H9 (cell line): Measurements from ENCODE around the gene ZMYND11. TPM values are rescaled to one million over a fixed set of nuclear protein-coding genes. Genes with fewer than 3 reads are reported as not detected.

Experiments
- DNase-seq: peaks from one replicate; pipeline ENCODE4 v3.0.0-alpha.2; 2017
- H2AFZ ChIP-seq: one replicate; pipeline ENCODE4 v1.6.1; 2013; ENCODE audit warnings: mild to moderate bottlenecking, low read length, control low read depth, moderate library complexity
- H2AK5ac ChIP-seq: 2 replicates; pipeline ENCODE4 v1.6.1; 2013; ENCODE audit warnings: low read length, control low read depth, mixed read lengths; ENCODE audit not compliant: insufficient read length
- H2BK120ac ChIP-seq: one replicate; pipeline ENCODE4 v1.6.1; 2013; ENCODE audit warnings: low read depth, mild to moderate bottlenecking, low read length, control low read depth, inconsistent platforms; ENCODE audit not compliant: poor library complexity, severe bottlenecking
- H2BK12ac ChIP-seq: 2 replicates; pipeline ENCODE4 v1.6.1; 2013; ENCODE audit warnings: low read length, control low read depth, mixed read lengths, low read depth; ENCODE audit not compliant: insufficient read length
- H2BK15ac ChIP-seq: 2 replicates; pipeline ENCODE4 v1.6.1; 2013; ENCODE audit warnings: low read depth, low read length, control low read depth
- H2BK20ac ChIP-seq: one replicate; pipeline ENCODE4 v1.6.1; 2013; ENCODE audit warnings: low read depth, mild to moderate bottlenecking, low read length, control low read depth, inconsistent platforms; ENCODE audit not compliant: poor library complexity, severe bottlenecking
- H2BK5ac ChIP-seq: 2 replicates; pipeline ENCODE4 v1.6.1; 2013; ENCODE audit warnings: low read length, control low read depth, mixed read lengths; ENCODE audit not compliant: insufficient read length
- H3K14ac ChIP-seq: 2 replicates; pipeline ENCODE4 v1.6.1; 2013; ENCODE audit warnings: low read length, control low read depth; ENCODE audit not compliant: insufficient read depth
- H3K18ac ChIP-seq: 2 replicates; pipeline ENCODE4 v1.6.1; 2013; ENCODE audit warnings: low read depth, mild to moderate bottlenecking, mixed read lengths, low read length, control low read depth; ENCODE audit not compliant: insufficient read length
- H3K23ac ChIP-seq: 2 replicates; pipeline ENCODE4 v1.6.1; 2013; ENCODE audit warnings: low read length, control low read depth, mixed read lengths, low read depth; ENCODE audit not compliant: insufficient read length
- H3K23me2 ChIP-seq: 2 replicates; pipeline ENCODE4 v1.6.1; 2013; ENCODE audit warnings: low read depth, mild to moderate bottlenecking, mixed read lengths, low read length, control low read depth; ENCODE audit not compliant: insufficient read length, poor library complexity, severe bottlenecking
- H3K27ac ChIP-seq: 2 replicates; pipeline ENCODE4 v1.5.1; 2013; ENCODE audit warnings: low read length, control low read depth, mixed read lengths, low read depth; ENCODE audit not compliant: insufficient read length
- H3K27me3 ChIP-seq: 2 replicates; pipeline ENCODE4 v1.6.1; 2013; ENCODE audit warnings: low read length, control low read depth, inconsistent platforms; ENCODE audit not compliant: insufficient read depth
- H3K4ac ChIP-seq: 2 replicates; pipeline ENCODE4 v1.6.1; 2013; ENCODE audit warnings: low read depth, mild to moderate bottlenecking, control low read depth, inconsistent platforms, low read length, moderate library complexity
- H3K4me1 ChIP-seq: 2 replicates; pipeline ENCODE4 v1.6.1; 2013; ENCODE audit warnings: low read length, control low read depth, inconsistent platforms; ENCODE audit not compliant: insufficient read depth
- H3K4me2 ChIP-seq: 2 replicates; pipeline ENCODE4 v1.6.1; 2013; ENCODE audit warnings: low read length, control low read depth, mixed read lengths; ENCODE audit not compliant: insufficient read length, insufficient read depth
- H3K56ac ChIP-seq: 2 replicates; pipeline ENCODE4 v1.6.1; 2013; ENCODE audit warnings: low read depth, mild to moderate bottlenecking, mixed read lengths, low read length, control low read depth; ENCODE audit not compliant: insufficient read length
- H3K79me1 ChIP-seq: 2 replicates; pipeline ENCODE4 v1.6.1; 2013; ENCODE audit warnings: low read depth, mild to moderate bottlenecking, moderate library complexity, low read length, control low read depth, inconsistent platforms; ENCODE audit not compliant: insufficient read depth, poor library complexity, severe bottlenecking
- H3K79me2 ChIP-seq: 2 replicates; pipeline ENCODE4 v1.6.1; 2013; ENCODE audit warnings: low read length, control low read depth, inconsistent platforms; ENCODE audit not compliant: insufficient read depth
- H3K9ac ChIP-seq: 2 replicates; pipeline ENCODE4 v1.6.1; 2013; ENCODE audit warnings: low read length, control low read depth, mixed read lengths; ENCODE audit not compliant: insufficient read length; ENCODE audit errors: extremely low read depth
- H3K9me3 ChIP-seq: one replicate; pipeline ENCODE4 v1.6.1; 2013; ENCODE audit warnings: low read depth, low read length, inconsistent platforms; ENCODE audit not compliant: control insufficient read depth
- H3T11ph ChIP-seq: one replicate; pipeline ENCODE4 v1.6.1; 2013; ENCODE audit warnings: mild to moderate bottlenecking, low read length, control low read depth, inconsistent platforms
- H4K20me1 ChIP-seq: one replicate; pipeline ENCODE4 v1.6.1; 2013; ENCODE audit not compliant: control insufficient read depth, insufficient read length, insufficient read depth
- H4K5ac ChIP-seq: 2 replicates; pipeline ENCODE4 v1.6.1; 2013; ENCODE audit warnings: low read depth, mild to moderate bottlenecking, mixed read lengths, low read length, control low read depth; ENCODE audit not compliant: insufficient read length
- H4K8ac ChIP-seq: replicated peaks from 2 replicates; pipeline ENCODE4 v1.6.1; 2013; ENCODE audit warnings: low read length, control low read depth, mixed read lengths, low read depth; ENCODE audit not compliant: insufficient read length
- H4K91ac ChIP-seq: 2 replicates; pipeline ENCODE4 v1.6.1; 2013; ENCODE audit warnings: low read depth, mild to moderate bottlenecking, moderate library complexity, mixed read lengths, low read length, control low read depth; ENCODE audit not compliant: insufficient read length
- H3K27ac Mint-ChIP-seq, 3 experiments: 2 replicates in 2 of 3; 3 replicates in 1 of 3; pipeline ENCODE4 v1.8.0; 2020 to 2021; ENCODE audit warnings: mixed read lengths in 3 of 3, mild to moderate bottlenecking in 1 of 3, moderate library complexity in 1 of 3
- H3K27me3 Mint-ChIP-seq: 2 replicates; pipeline ENCODE4 v1.8.0; 2021; ENCODE audit warnings: low read depth, mild to moderate bottlenecking, moderate library complexity, mixed read lengths
- H3K36me3 Mint-ChIP-seq, 3 experiments: 2 replicates in 2 of 3; 3 replicates in 1 of 3; pipeline ENCODE4 v1.8.0; 2020 to 2021; ENCODE audit warnings: low read depth in 3 of 3, mixed read lengths in 3 of 3; ENCODE audit not compliant: insufficient read depth in 1 of 3
- H3K4me1 Mint-ChIP-seq, 2 experiments: 2 replicates each; pipeline ENCODE4 v1.8.0; 2020; ENCODE audit warnings: mixed read lengths in 2 of 2
- H3K4me3 Mint-ChIP-seq, 2 experiments: 2 replicates in 1 of 2; 3 replicates in 1 of 2; pipeline ENCODE4 v1.8.0; 2020 to 2021; ENCODE audit warnings: mild to moderate bottlenecking in 2 of 2, mixed read lengths in 2 of 2, moderate library complexity in 1 of 2
- H3K9me3 Mint-ChIP-seq, 2 experiments: 2 replicates in 1 of 2; 3 replicates in 1 of 2; pipeline ENCODE4 v1.8.0; 2020; ENCODE audit warnings: mild to moderate bottlenecking in 2 of 2, mixed read lengths in 2 of 2, moderate library complexity in 1 of 2
- WGBS: extraction: QIAGEN DNeasy Blood & Tissue Kit; methylation state at CpG from one replicate; pipeline ENCODE4 v1.1.7; 2013; ENCODE audit warnings: missing lambda C conversion rate, low lambda C conversion rate, mixed read lengths; ENCODE audit not compliant: insufficient read length; ENCODE audit errors: extremely low coverage; 5-methylcytosine and 5-hydroxymethylcytosine counted together
- total RNA-seq: library from RNA; stranded (reverse); gene quantifications from 2 replicates; pipeline ENCODE4 v1.2.1, GENCODE V29; 2021
- TF ChIP-seq, protein P1 (sequence below): fragments of 200-600 bp; sonication (generic); conservative IDR thresholded peaks from 3 replicates; pipeline ENCODE4 v1.8.0; 2021; ENCODE audit warnings: antibody characterized with exemption, mild to moderate bottlenecking

ZMYND11 gene
- total RNA-seq, 1 experiment from 2014 or later, result 33.7 TPM

DNA sequence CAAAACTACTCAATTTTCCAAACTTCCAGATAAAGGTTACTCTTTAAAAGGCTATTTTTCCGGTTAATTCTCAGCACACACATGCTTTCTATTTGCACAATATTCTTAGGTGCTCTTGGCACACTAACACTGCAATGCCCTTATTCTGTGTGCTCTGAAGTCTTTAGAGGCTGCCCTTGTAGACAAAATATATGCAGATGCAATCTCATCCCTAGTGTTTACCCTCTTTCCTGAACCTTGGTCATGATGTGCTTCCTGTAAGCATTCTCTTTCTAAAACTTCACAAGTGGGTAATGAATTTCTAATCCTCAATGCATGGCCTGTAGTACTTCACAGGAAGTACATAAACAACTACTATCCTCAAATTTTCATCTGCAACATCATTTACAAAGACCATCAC lies 45.1 kb upstream of the ZMYND11 start:
- Histone ChIP-seq H3T11ph (no peak overlapping the region), H3K4me1 (no peaks in the 10 kb centered on the region), H4K20me1 (no peaks in the 10 kb centered on the region), H2BK5ac (no peak overlapping the region), H3K27ac (no peak overlapping the region), H4K91ac (no peak overlapping the region), H2BK12ac (no peak overlapping the region), H4K5ac (no peak overlapping the region), H3K23ac (no peak overlapping the region), H4K8ac (no peak overlapping the region), H2BK120ac (no peak overlapping the region), H3K14ac (no peak overlapping the region), H2BK20ac (no peak overlapping the region), H2BK15ac (no peak overlapping the region), H3K79me2 (no peaks in the 10 kb centered on the region), H3K9me3 (no peaks in the 10 kb centered on the region), H3K79me1 (no peaks in the 10 kb centered on the region), H3K18ac (no peak overlapping the region), H2AK5ac (no peak overlapping the region), H3K9ac (no peak overlapping the region), H3K4me2 (no peak overlapping the region), H3K27me3 (no peaks in the 10 kb centered on the region), H3K23me2 (no peaks in the 10 kb centered on the region), H2AFZ (no peak overlapping the region), H3K4ac (no peak overlapping the region), H3K56ac (no peak overlapping the region)
- TF ChIP-seq, protein P1, sequence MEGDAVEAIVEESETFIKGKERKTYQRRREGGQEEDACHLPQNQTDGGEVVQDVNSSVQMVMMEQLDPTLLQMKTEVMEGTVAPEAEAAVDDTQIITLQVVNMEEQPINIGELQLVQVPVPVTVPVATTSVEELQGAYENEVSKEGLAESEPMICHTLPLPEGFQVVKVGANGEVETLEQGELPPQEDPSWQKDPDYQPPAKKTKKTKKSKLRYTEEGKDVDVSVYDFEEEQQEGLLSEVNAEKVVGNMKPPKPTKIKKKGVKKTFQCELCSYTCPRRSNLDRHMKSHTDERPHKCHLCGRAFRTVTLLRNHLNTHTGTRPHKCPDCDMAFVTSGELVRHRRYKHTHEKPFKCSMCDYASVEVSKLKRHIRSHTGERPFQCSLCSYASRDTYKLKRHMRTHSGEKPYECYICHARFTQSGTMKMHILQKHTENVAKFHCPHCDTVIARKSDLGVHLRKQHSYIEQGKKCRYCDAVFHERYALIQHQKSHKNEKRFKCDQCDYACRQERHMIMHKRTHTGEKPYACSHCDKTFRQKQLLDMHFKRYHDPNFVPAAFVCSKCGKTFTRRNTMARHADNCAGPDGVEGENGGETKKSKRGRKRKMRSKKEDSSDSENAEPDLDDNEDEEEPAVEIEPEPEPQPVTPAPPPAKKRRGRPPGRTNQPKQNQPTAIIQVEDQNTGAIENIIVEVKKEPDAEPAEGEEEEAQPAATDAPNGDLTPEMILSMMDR, result no peak
- Mint-ChIP-seq H3K4me3 (no peak overlapping the region), H3K27ac (no peak overlapping the region), H3K27me3 (no peaks in the 10 kb centered on the region; the same call in 1 of the 2 replicates), H3K4me1 (no peaks in the 10 kb centered on the region), H3K36me3 (peaks cover 0 to 7% (median 6%) of the 10 kb centered on the region in 3 experiments; a peak in 3 of 7 replicates), H3K9me3 (peaks cover 6 to 58% of the 10 kb centered on the region in 2 experiments; a peak in 4 of 5 replicates)
- no CpG with 5 or more reads among the region's 1 CpG for WGBS
- DNase-seq, result no peak
